ENCODE measurements around the gene PNLIP. TPM values are rescaled to one million over a fixed set of nuclear protein-coding genes. Genes with fewer than 3 reads are reported as not detected.

Gene PNLIP
- total RNA-seq: not detected

DNA sequence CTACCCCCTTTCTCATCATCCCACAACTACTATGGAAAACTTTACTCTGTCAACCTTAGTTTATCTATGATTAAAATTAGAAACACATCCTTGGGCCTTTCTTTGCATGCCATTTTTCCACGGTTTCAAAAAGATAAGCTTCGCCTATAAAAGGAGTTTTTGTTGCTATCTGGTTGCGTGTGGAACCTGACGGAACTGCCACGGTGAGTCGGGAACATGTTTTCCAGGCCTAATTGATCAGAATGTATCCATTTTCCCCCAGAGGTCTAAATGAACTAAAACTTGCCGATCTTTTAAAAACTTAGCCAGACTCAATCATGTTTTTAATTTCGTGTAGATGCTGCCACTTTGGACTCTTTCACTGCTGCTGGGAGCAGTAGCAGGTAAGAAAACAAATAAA, at the start of gene PNLIP:
Gene PNLIP, plus strand, starts transcription at position 176 of the 400 bp plus-strand sequence. Its CDS starts 162 bp downstream, at position 338.

DNA sequence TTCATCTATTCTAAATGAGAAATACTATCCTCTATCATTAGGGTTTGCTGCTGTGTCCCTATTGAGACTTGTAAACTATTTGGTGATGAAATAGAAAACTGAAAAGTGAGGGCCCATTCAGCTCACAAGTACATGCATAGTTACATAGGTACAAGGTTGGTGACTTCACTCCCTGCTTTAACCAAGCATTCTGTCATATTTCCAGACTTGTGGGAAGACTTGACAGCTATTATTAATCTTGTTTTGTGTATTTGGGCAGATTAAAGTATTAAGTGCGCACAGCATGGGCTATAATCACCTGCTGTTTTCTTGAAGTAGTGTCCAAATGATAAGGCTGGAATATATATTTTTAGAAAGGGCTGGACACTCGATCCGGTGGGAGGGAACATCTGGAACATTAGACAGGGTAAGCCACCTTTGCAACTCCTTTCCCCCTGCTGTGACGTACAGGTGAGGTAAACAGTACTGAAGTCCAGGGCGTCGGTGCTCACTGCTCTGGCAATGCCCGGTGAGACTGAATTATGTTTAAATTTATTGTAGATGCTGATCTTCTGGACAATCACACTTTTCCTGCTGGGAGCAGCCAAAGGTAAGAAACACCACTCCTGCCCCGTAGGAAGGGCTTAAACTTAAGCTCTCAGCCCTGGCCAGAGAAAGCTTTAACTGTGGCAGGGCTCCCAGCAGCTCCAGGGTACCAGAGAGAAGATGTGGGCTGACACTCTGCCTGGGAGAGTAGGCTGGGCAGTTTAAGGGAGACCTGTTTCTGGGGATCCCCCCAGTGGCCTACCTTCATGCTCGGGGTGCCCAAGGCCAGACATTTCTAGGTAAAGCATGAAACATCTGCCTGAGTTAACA, 45.1 kb downstream of the PNLIP start, which contains the start of gene PNLIPRP1:
Gene PNLIPRP1, plus strand, starts transcription at position 370 of the 855 bp plus-strand sequence. Its CDS starts 171 bp downstream, at position 541.

Other genes starting within 250 kb of the PNLIP start
- not detected for gene CCDC172, start 221.5 kb upstream of the PNLIP start, total RNA-seq
- not detected for gene PNLIPRP3, start 118.1 kb upstream of the PNLIP start, total RNA-seq
- gene PNLIPRP1, start 45.0 kb downstream of the PNLIP start, total RNA-seq: not detected
- not detected for gene PNLIPRP2, start 75.0 kb downstream of the PNLIP start, total RNA-seq
- gene HSPA12A, start 196.6 kb downstream of the PNLIP start, total RNA-seq: 35.0 TPM

Data from camera-type eye (tissue), 1 donor.